Ovary (tissue), 9 donors: ENCODE data around the gene HOXB2. TPM values are rescaled to one million over a fixed set of nuclear protein-coding genes. Genes with fewer than 3 reads are reported as not detected.

ENCODE experiments used
- DNase-seq, 5 donors: peaks; one replicate each; pipeline ENCODE4 v3.0.0-alpha.2; 2019 to 2020
- H3K27ac ChIP-seq, 2 donors: fragments of 200-600 bp; one replicate each; pipeline versions ENCODE4 v1.5.1 to v1.8.0; 2019 to 2022
- H3K27me3 ChIP-seq: fragments of 200-600 bp; one replicate; pipeline ENCODE4 v1.8.0; 2022
- H3K36me3 ChIP-seq: fragments of 200-600 bp; sonication (generic); one replicate; pipeline ENCODE4 v1.5.1; 2019
- H3K4me1 ChIP-seq: one replicate; pipeline ENCODE4 v1.8.1; 2013; ENCODE audit warnings: mild to moderate bottlenecking, moderate library complexity; ENCODE audit not compliant: insufficient read depth
- H3K4me3 ChIP-seq: fragments of 200-600 bp; sonication (generic); one replicate; pipeline ENCODE4 v1.5.1; 2017
- H3K9me3 ChIP-seq, 2 donors: fragments of 200-600 bp in 1 of 2; sonication (generic) in 1 of 2; one replicate each; pipeline versions ENCODE4 v1.5.1 to v1.8.1; 2013 to 2019; ENCODE audit warnings: mild to moderate bottlenecking in 1 of 2, moderate library complexity in 1 of 2
- CTCF ChIP-seq, 3 donors: fragments of 450-650 bp in 2 of 3; fragments of 200-600 bp in 1 of 3; IDR thresholded peaks; one replicate each; pipeline versions ENCODE4 v1.5.1 to v1.8.0; 2016 to 2022; ENCODE audit warnings: antibody characterized with exemption in 3 of 3, mild to moderate bottlenecking in 1 of 3
- EP300 ChIP-seq: sonication (generic); formaldehyde crosslinking; IDR thresholded peaks from one replicate; pipeline ENCODE4 v1.6.1; 2017; ENCODE audit warnings: antibody characterized with exemption
- POLR2A ChIP-seq: fragments of 450-650 bp; IDR thresholded peaks from one replicate; pipeline ENCODE4 v1.6.1; 2017; ENCODE audit warnings: antibody characterized with exemption, mild to moderate bottlenecking, moderate library complexity
- WGBS, 3 donors: extraction: QIAGEN DNeasy Blood & Tissue Kit in 1 of 3; methylation state at CpG; one replicate each; pipeline versions ENCODE4 v1.1.5 to v1.1.7; 2013 to 2017; 5-methylcytosine and 5-hydroxymethylcytosine counted together
- intact Hi-C, 4 donors: fragments of 100-400 bp; cut with DNase I; formaldehyde crosslinking; loops; one replicate each; pipeline versions ENCODE4 v1.11.0 to v1.15.1; 2022 to 2023
- polyA plus RNA-seq, 2 donors: library from polyadenylated mRNA; stranded (reverse); fragments of 200-250 nt in 1 of 2; fragments of 350-450 nt in 1 of 2; fragmentation: Illumina TruSeq in 1 of 2; extraction: RNeasy Lipid Tissue Mini Kit (QIAGEN cat#74804) in 1 of 2; gene quantifications; one replicate each; pipeline ENCODE4 v1.2.3, GENCODE V29; 2013 to 2014
- total RNA-seq, 7 donors: library from RNA; depleted of rRNA in 2 of 7; stranded (reverse); fragments of >200 nt in 2 of 7; fragmentation: NEBNext Ultra II Directional in 3 of 7; extraction: Animal tissue kit (Norgen Biotek cat#: 25700) in 3 of 7; gene quantifications; one replicate each; pipeline versions ENCODE4 v1.1.0 to v1.2.4, GENCODE V29; 2016 to 2023
- donor health status: DM: no; HTN: no; CAD: no; lungs with moderate emphysema.
- donor health status: DM: no; HTN: no; CAD: no.
- donor health status: Bipolar disorder and iron deficiency.
- donor health status: DM: yes; HTN: yes; CAD: no.
- donor health status: DM: no; HTN: no; CAD: no.
- donor health status: DM: yes; HTN: yes; CAD: no.

Gene HOXB2
- total and polyA plus RNA-seq, 9 donors: 1.2 to 24.5 (median 7.0) TPM

- Histone ChIP-seq H3K27ac (no peak overlapping the region), H3K4me1 (no peaks in the 10 kb centered on the region), H3K9me3 (no peaks in the 10 kb centered on the region), H3K4me3 (no peak overlapping the region), H3K27me3 (peaks cover 8% of the 10 kb centered on the region), H3K36me3 (no peaks in the 10 kb centered on the region)
- 14 to 20% (median 14%) methylated on average over 26 of the region's 26 CpGs for WGBS, 3 donors
- DNase-seq: no peak
- TF ChIP-seq POLR2A: no peak
- no peak for TF ChIP-seq CTCF (IDR thresholded peaks at IDR 0.05)
- TF ChIP-seq EP300: no peak
- intact Hi-C loops: no loop called here
Measured at GRCh38 chr17:48579760-48580554, 35.0 kb upstream of the HOXB2 start.

- WGBS, 3 donors: 21 to 25% (median 22%) methylated on average over 7 of the region's 7 CpGs
- intact Hi-C loops: no loop called here
- no peak overlapping the region for H3K27ac ChIP-seq
Measured at GRCh38 chr17:48579471-48579759, 34.5 kb upstream of the HOXB2 start.

GRCh38 chr17:48578616-48579470 is 33.9 kb upstream of the HOXB2 start:
- DNase-seq: no peak
- H3K9me3 ChIP-seq: no peaks in the 10 kb centered on the region
- H3K27me3 ChIP-seq: peaks cover 8% of the 10 kb centered on the region
- H3K27ac ChIP-seq: no peak overlapping the region
- peak overlapping the region; percentile 35 for H3K4me3 ChIP-seq
- intact Hi-C loops: no loop called here
- no peak for TF ChIP-seq POLR2A
- no peak for TF ChIP-seq CTCF (IDR thresholded peaks at IDR 0.05)
- no peak for TF ChIP-seq EP300
- 7 to 13% (median 10%) methylated on average over 42 to 43 of the region's 43 CpGs for WGBS, 3 donors
- H3K4me1 ChIP-seq: no peaks in the 10 kb centered on the region
- H3K36me3 ChIP-seq: no peaks in the 10 kb centered on the region

More at GRCh38 chr17:48579471-48579759, 34.5 kb upstream of the HOXB2 start:
- TF ChIP-seq POLR2A (no peak), EP300 (no peak), CTCF (IDR thresholded peaks at IDR 0.05) (no peak)
- no peaks in the 10 kb centered on the region for H3K4me1 ChIP-seq
- no peaks in the 10 kb centered on the region for H3K36me3 ChIP-seq
- H3K9me3 ChIP-seq: no peaks in the 10 kb centered on the region
- DNase-seq: no peak
- peaks cover 8% of the 10 kb centered on the region for H3K27me3 ChIP-seq
- H3K4me3 ChIP-seq: no peak overlapping the region

- H3K4me3 ChIP-seq: peak within 1 kb of the TSS; percentile 35
- H3K9me3 ChIP-seq: no peaks in the 10 kb centered on the region
- intact Hi-C loops: no loop called here
- H3K36me3 ChIP-seq: no peaks in the 10 kb centered on the region
- H3K27ac ChIP-seq: no peak within 1 kb of the TSS
- WGBS, 3 donors: 2 to 3% (median 2%) methylated on average over 26 to 58 of the region's 58 CpGs
- peak in 1 of 5 donors; percentile 32 for DNase-seq
- peaks cover 8% of the 10 kb centered on the region for H3K27me3 ChIP-seq
- H3K4me1 ChIP-seq: no peaks in the 10 kb centered on the region
- TF ChIP-seq CTCF (IDR thresholded peaks at IDR 0.05) (no peak), EP300 (no peak), POLR2A (no peak)
Measured at GRCh38 chr17:48577946-48578615, 33.2 kb upstream of the HOXB2 start, which contains the start of gene HOXB4. TSS of gene HOXB4 (minus strand) at chr17:48578350. CDS start at chr17:48578319, 31 bp downstream.
